NCI-H1930 (cell line): ENCODE data around the gene CDC14A.
A peak's percentile ranks its signal among the peaks of the same experiment; 100 is the strongest.
"Not testable (repeated sequence)": the region's sequence is repeated elsewhere in the genome, so short reads cannot be mapped to it uniquely, and the experiment has no call there.

ENCODE experiments used
- DNase-seq, 2 experiments: peaks; one replicate each; lab custom pipeline; 2025; lab: John Stamatoyannopoulos, UW

The CDC14A gene

GRCh38 chr1:100332331-100332730 lies 20.0 kb upstream of the CDC14A start:
- DNase-seq, result no peak

- DNase-seq, result no peak
Measured at GRCh38 chr1:100335436-100335835, 16.9 kb upstream of the CDC14A start.

GRCh38 chr1:100337878-100338277 lies 14.4 kb upstream of the CDC14A start:
- DNase-seq, result not testable (repeated sequence)

- DNase-seq, result not testable (repeated sequence)
Measured at GRCh38 chr1:100339735-100340134, 12.6 kb upstream of the CDC14A start.

DNA sequence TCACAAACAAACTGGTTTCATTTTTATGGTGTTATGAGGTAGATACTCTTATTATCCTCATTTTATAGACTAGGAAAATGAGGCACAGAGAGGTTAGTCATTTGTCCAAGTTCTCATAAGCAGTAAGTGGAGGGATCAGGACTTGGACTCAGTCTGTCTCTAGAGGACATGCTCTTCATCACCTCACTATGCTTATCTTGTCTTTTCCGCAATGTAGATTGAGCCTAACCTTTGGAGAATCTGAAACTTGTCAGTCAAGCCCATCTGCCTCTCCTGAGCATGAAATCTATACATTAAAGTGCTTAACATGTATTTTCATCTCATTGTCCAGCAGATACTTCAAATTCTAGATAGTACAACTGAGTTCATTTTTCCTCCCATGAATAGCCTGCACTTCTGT lies 11.8 kb upstream of the CDC14A start:
- DNase-seq, result no peak

DNA sequence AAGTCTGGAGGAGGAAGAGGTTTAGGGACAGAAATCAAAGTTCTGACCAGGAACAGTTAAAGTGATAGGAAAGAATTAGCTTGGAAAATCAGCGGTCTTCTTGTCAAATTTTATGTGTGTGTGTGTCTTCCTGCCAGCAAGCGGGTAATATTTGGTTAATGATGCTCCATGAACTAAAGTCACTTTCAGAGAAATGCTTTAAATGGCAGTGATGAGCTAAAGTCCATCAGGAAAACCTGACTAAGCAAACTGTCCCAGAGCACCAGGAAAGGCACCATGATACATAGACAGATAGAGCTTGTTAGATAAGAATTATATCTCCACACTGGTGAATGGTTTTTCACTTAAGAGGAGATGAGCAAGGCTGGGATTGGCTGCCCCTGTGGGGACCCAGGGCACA lies 10.0 kb upstream of the CDC14A start:
- no peak for DNase-seq

GRCh38 chr1:100343897-100344296 lies 8.4 kb upstream of the CDC14A start:
- DNase-seq, result no peak

GRCh38 chr1:100344774-100345173 lies 7.5 kb upstream of the CDC14A start:
- DNase-seq, result no peak

DNA sequence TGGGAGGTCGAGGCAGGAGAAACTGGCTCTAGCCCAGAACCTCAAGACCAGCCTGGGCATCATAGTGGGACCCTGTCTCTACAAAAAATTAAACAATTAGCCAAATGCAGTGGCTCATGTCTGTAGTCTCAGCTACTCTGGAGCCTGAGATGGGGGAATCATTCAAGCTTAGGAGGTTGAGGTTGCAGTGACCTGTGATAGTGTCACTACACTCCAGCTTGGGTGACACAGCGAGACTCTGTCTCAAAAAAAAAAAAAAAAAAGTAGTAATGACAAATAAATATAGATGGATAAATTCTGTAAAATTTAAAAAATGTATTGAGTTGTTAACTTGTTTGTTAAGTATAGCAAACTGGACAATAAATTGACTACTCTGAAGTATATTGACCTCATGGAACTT lies 5.9 kb upstream of the CDC14A start:
- no peak for DNase-seq

- no peak for DNase-seq
Measured at GRCh38 chr1:100347009-100347966, 5.0 kb upstream of the CDC14A start.

- no peak for DNase-seq
Measured at GRCh38 chr1:100348549-100349144, 3.7 kb upstream of the CDC14A start.

DNA sequence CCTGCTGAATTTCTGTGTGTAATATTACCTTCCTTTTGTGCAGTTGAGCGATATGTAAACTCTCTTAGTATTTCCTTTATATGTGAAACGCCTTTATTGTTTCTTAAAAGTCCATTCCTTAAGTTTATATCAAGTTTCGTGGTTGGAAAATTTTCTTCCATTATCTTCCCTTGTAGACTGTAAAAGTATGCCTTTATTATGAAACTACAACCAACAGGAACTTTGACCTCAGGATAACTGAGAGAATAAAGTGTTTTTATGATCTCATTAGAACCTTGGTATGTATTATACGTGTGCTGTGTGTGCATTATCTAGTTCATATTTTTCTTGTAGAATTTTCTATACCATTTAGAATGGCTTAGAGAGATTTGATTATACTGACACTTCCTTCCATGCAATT lies 3.1 kb upstream of the CDC14A start:
- DNase-seq, result no peak

DNA sequence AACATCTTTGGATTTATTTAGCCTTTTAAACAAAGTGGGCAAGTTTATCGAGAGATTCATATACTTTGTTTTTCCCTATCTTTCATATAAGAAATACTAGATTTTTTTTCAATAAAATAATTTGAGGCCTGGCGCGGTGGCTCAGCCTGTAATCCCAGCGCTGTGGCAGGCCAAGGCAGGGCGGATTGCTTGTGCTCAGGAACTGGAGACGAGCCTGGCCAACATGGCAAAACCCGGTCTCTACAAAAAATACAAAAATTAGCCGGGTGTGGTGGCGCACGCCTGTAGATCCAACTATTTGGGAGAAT lies 1.6 kb upstream of the CDC14A start:
- no peak for DNase-seq

DNA sequence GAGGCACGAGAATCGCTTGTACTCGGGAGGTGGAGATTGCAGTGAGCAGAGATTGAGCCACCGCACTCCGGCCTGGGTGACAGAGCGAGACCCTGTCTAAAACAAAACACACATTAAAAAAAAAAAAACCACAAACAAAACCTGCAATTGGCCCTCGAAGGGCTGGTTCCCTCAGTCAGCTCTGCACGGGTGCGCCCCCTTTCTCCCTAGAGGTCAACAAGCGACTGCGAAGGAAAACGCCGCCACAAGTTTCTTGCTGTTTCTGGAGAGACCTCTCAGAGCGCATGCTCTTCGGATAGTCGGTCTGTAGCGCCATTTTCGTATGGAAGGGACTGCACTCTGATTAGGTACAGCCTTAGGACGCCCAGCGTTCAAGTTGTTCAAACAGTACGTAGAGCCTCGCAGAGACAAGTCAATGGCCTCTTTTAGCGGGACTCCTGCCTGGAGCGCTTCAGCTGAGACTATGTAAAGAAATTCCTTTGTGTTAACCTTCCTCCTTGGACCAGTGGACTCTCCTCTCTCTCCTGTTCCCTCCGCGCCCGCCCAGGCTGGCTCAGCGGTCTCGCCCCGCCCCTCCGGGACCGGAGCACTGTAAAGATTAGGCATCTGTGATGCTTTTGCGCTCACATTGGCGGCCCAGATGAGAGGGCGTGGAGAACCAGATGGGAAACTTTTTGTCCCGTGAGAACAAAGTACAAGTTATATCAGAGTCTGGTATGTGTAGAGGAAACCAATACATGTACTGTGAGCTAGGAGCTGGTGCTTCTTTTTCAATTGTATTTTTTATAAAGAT lies 1.0 kb upstream of the CDC14A start:
- peak; percentile 82 to 86 for DNase-seq

- DNase-seq, result peak; percentile 2 to 25
Measured at GRCh38 chr1:100353071-100353801, 930 bp downstream of the CDC14A start.

DNA sequence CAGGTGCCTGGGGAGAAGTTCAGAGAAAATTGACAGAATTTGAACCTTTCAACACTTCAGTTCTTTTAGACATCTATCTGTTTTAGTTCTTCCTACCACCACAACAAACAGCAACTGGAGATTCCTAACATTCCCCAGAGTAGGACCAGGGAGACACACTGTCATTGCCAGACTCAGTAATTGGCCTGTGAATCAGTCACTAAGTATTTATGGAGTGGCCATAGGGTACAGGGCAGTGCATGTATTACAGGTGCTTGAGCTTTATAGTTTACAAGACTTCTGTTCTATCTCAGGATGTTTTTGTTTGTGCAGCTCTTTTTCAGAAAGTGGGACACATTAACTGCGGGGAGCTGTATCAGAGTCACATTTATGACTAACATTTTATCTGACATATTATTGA lies 1.7 kb downstream of the CDC14A start:
- no peak for DNase-seq

GRCh38 chr1:100354971-100355394 lies 2.7 kb downstream of the CDC14A start:
- peak in 1 of 2 experiments; percentile 35 for DNase-seq

DNA sequence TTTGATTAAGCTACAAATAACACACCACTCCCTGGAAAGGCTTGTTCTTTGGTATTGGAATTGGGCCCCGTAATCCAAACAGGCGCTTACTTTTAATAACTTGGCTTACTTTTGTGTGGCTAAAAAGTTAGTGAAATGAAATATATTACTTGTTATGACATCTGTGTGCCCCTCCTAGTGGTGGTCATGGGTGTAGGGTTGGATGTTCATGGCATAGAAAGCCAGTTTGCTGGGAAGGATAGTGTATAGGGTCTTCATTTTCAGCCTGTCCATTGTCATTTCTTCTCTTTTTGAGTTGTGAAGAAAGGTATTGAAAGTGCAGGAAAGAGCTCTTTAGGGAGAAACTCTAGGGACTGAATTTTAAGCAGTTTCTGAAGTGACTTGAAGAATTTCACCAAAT lies 5.9 kb downstream of the CDC14A start:
- no peak for DNase-seq

DNA sequence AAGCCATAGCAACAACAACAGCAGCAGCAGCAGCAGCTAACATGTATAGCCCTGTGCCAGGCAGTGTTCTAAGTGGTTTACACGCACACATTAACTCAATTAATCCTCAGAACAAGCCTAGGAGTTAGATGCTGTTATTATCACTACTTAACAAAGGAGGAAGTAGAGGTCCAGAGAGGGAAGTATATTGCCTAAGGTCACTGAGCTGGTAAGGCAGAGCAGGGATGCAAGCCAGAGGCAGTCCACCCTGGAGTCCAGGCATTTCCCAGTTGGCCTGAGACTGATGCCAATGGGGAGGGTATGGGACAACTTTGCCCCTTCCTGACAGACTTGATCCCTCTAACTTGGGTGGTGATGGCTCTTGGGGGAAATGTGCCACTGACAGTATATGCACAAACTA lies 6.8 kb downstream of the CDC14A start:
- no peak for DNase-seq

DNA sequence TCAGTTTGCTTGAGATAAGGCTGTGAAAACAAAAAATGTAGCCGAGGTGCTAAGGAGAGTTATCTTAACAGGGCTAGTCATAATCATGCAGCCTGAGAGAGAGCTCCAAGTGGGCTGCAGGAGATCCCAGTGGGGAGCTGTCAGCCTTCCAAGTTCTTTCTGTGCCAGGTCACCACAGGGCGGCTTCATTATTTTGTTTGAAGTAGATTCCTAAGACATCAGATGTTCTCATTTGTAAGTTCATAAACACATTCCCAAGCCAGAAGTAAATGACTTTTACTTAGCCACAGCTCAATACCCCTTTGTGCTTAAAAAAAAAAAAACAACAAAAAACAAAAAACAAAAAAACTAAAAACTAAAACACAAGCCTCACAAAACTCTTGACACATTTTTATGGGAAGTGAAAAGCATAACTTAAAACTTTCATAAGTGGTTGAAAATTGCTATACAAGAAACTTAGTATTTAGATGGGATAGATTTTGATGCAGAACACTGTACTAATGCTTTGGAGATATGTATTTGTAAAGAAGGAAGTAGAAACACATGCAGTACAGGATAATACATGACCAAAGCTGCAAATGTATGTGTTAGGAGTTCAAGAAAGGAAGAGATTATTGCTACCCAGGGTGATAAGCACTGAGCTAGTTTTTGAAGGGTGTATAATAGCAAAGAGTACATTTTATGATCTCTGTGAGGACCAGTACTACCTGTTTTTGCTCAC lies 8.6 kb downstream of the CDC14A start:
- no peak for DNase-seq

DNA sequence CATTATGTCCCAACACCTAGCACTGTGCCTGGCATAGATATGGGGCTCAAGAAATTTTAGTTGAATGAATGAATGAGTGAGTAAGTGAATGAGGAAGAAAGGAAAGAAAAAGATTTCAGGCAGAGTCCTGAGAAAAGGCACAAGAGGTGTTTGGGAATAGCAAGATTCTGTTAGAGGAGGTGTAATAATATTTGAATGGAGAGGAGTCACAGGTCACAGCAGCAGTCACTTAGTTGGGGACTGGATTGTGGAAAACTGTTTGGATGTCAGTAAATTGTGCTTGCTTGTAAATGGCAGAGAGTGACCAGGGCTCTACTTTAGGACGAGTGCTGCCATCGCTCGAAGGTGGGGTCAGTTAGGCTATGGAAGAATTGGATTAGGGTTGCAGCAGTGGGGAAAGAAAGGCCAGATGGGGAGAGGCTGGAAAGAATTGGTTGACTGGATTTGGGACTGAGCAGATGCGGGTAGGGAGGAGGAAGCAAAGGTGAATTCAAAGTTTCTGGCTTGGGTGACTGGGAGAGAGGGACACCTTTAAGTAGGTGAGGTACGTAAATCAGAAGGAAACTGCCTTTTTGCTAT lies 9.3 kb downstream of the CDC14A start:
- no peak for DNase-seq
